Left forelimb (tissue), 1 donor: ENCODE data around the gene PPP2R3B.
"Not testable (repeated sequence)": the region's sequence is repeated elsewhere in the genome, so short reads cannot be mapped to it uniquely, and the experiment has no call there.

Experiments
- DNase-seq: peaks from one replicate; pipeline ENCODE4 v3.0.0-alpha.2; 2018; ENCODE audit warnings: low spot score

Gene PPP2R3B

GRCh38 chrX:319579-320125 lies 67.1 kb downstream of the PPP2R3B start:
- no peak for DNase-seq

- DNase-seq, result peak; percentile 100
Observed at GRCh38 chrX:318739-319578, 67.7 kb downstream of the PPP2R3B start, which contains the start of gene GTPBP6. TSS of gene GTPBP6 (minus strand) at chrX:318796. CDS start at chrX:318787, 9 bp downstream.

GRCh38 chrX:318068-318738 lies 68.5 kb downstream of the PPP2R3B start:
- peak; percentile 97 for DNase-seq

GRCh38 chrX:317424-318067 lies 69.2 kb downstream of the PPP2R3B start:
- DNase-seq, result no peak

GRCh38 chrX:316351-317325 lies 70.1 kb downstream of the PPP2R3B start:
- DNase-seq, result no peak

- DNase-seq, result no peak
Observed at GRCh38 chrX:314781-315595, 71.7 kb downstream of the PPP2R3B start.

- DNase-seq, result no peak
Observed at GRCh38 chrX:314049-314448, 72.7 kb downstream of the PPP2R3B start.

- DNase-seq, result no peak
Observed at GRCh38 chrX:313546-313945, 73.2 kb downstream of the PPP2R3B start.

- no peak for DNase-seq
Observed at GRCh38 chrX:312621-313331, 73.9 kb downstream of the PPP2R3B start.

GRCh38 chrX:311156-312129 lies 75.3 kb downstream of the PPP2R3B start:
- no peak for DNase-seq

GRCh38 chrX:310621-311155 lies 76.0 kb downstream of the PPP2R3B start:
- DNase-seq, result no peak

- DNase-seq, result no peak
Observed at GRCh38 chrX:308821-309520, 77.7 kb downstream of the PPP2R3B start.

- DNase-seq, result no peak
Observed at GRCh38 chrX:307261-308111, 79.2 kb downstream of the PPP2R3B start.

GRCh38 chrX:306614-307251 lies 80.0 kb downstream of the PPP2R3B start:
- DNase-seq, result not testable (repeated sequence)

GRCh38 chrX:305781-306613 lies 80.7 kb downstream of the PPP2R3B start:
- not testable (repeated sequence) for DNase-seq
